HG03521 (cell line): ENCODE results near the gene SYMPK.

Experiments
- ATAC-seq: cut with Tn5 transposase; IDR thresholded peaks from one replicate; pipeline ENCODE4 v1.9.1; 2021; ENCODE audit warnings: mild to moderate bottlenecking, moderate library complexity; ENCODE audit not compliant: unreplicated experiment

The SYMPK gene

GRCh38 chr19:45782820-45783785 is 79.8 kb downstream of the SYMPK start:
- ATAC-seq = no peak

GRCh38 chr19:45782162-45782691 is 80.7 kb downstream of the SYMPK start, which contains the start of gene DMPK:
DMPK (minus strand) TSS chr19:45782490; CDS start chr19:45782352, 138 bp downstream.
- ATAC-seq = no peak

- no peak for ATAC-seq
Measured at GRCh38 chr19:45781214-45782161, 81.5 kb downstream of the SYMPK start.

- ATAC-seq = no peak
Measured at GRCh38 chr19:45780448-45781213, 82.3 kb downstream of the SYMPK start.

GRCh38 chr19:45780146-45780447 is 82.8 kb downstream of the SYMPK start:
- ATAC-seq = no peak

- ATAC-seq = peak; percentile 70
Measured at GRCh38 chr19:45779231-45780145, 83.5 kb downstream of the SYMPK start.

GRCh38 chr19:45778010-45778661 is 84.8 kb downstream of the SYMPK start:
- no peak for ATAC-seq

- no peak for ATAC-seq
Measured at GRCh38 chr19:45777395-45777961, 85.5 kb downstream of the SYMPK start.

GRCh38 chr19:45774765-45775164 is 88.2 kb downstream of the SYMPK start:
- ATAC-seq = no peak

- ATAC-seq = no peak
Measured at GRCh38 chr19:45773384-45773783, 89.6 kb downstream of the SYMPK start.

- ATAC-seq = no peak
Measured at GRCh38 chr19:45772912-45773311, 90.0 kb downstream of the SYMPK start.

- no peak for ATAC-seq
Measured at GRCh38 chr19:45772130-45772840, 90.7 kb downstream of the SYMPK start.

GRCh38 chr19:45771311-45771933 is 91.5 kb downstream of the SYMPK start:
- ATAC-seq = no peak

- ATAC-seq = peak; percentile 42
Measured at GRCh38 chr19:45770192-45771101, 92.5 kb downstream of the SYMPK start.

- ATAC-seq = no peak
Measured at GRCh38 chr19:45769821-45770191, 93.1 kb downstream of the SYMPK start.

- ATAC-seq = peak; percentile 66
Measured at GRCh38 chr19:45768984-45769782, 93.8 kb downstream of the SYMPK start, which contains the start of gene SIX5. SIX5 (minus strand) TSS chr19:45769252; CDS start chr19:45768844, 408 bp downstream.
